ENCODE data around the gene C2orf72. TPM values are rescaled to one million over a fixed set of nuclear protein-coding genes. Genes with fewer than 3 reads are reported as not detected.

Gene C2orf72
- total RNA-seq, 1 donor from 2014 or later = not detected

GRCh38 chr2:231047923-231048915 lies 10.9 kb downstream of the C2orf72 start:
- Mint-ChIP-seq H3K4me1 (ENCODE audit: unreplicated experiment) (peaks cover 8% of the 10 kb centered on the region), H3K9me3 (ENCODE audit: unreplicated experiment) (no peaks in the 10 kb centered on the region), H3K36me3 (ENCODE audit: unreplicated experiment) (no peaks in the 10 kb centered on the region), H3K4me3 (ENCODE audit: unreplicated experiment) (no peak overlapping the region), H3K27ac (ENCODE audit: unreplicated experiment) (no peak overlapping the region), H3K27me3 (ENCODE audit: unreplicated experiment) (peaks cover 30% of the 10 kb centered on the region)
- peak; percentile 53 for DNase-seq (ENCODE audit: extremely low spot score, unreplicated experiment)
- no peak for TF ChIP-seq CTCF (IDR thresholded peaks at IDR 0.05)

- Mint-ChIP-seq H3K36me3 (ENCODE audit: unreplicated experiment) (no peaks in the 10 kb centered on the region), H3K4me1 (ENCODE audit: unreplicated experiment) (peaks cover 11% of the 10 kb centered on the region), H3K4me3 (ENCODE audit: unreplicated experiment) (no peak overlapping the region)
These were observed 12.1 kb downstream of the C2orf72 start for GRCh38 chr2:231049286-231050017.

GRCh38 chr2:231050018-231050901 lies 12.9 kb downstream of the C2orf72 start:
- no peaks in the 10 kb centered on the region for H3K9me3 Mint-ChIP-seq (ENCODE audit: unreplicated experiment)
- peaks cover 11% of the 10 kb centered on the region for H3K4me1 Mint-ChIP-seq (ENCODE audit: unreplicated experiment)
- no peak for TF ChIP-seq CTCF (IDR thresholded peaks at IDR 0.05)
- H3K27me3 Mint-ChIP-seq (ENCODE audit: unreplicated experiment) = peaks cover 22% of the 10 kb centered on the region
- no peak for DNase-seq (ENCODE audit: extremely low spot score, unreplicated experiment)
- no peak overlapping the region for H3K27ac Mint-ChIP-seq (ENCODE audit: unreplicated experiment)
- no peak overlapping the region for H3K4me3 Mint-ChIP-seq (ENCODE audit: unreplicated experiment)
- H3K36me3 Mint-ChIP-seq (ENCODE audit: unreplicated experiment) = no peaks in the 10 kb centered on the region

More at GRCh38 chr2:231049286-231050017, 12.1 kb downstream of the C2orf72 start:
- Mint-ChIP-seq H3K9me3 (ENCODE audit: unreplicated experiment) (no peaks in the 10 kb centered on the region), H3K27ac (ENCODE audit: unreplicated experiment) (no peak overlapping the region), H3K27me3 (ENCODE audit: unreplicated experiment) (peaks cover 22% of the 10 kb centered on the region)
- DNase-seq (ENCODE audit: extremely low spot score, unreplicated experiment) = no peak
- TF ChIP-seq CTCF (IDR thresholded peaks at IDR 0.05) = no peak

GRCh38 chr2:231051116-231051515 lies 13.8 kb downstream of the C2orf72 start:
- Mint-ChIP-seq H3K36me3 (ENCODE audit: unreplicated experiment) (no peaks in the 10 kb centered on the region), H3K4me3 (ENCODE audit: unreplicated experiment) (no peak overlapping the region), H3K9me3 (ENCODE audit: unreplicated experiment) (no peaks in the 10 kb centered on the region), H3K4me1 (ENCODE audit: unreplicated experiment) (peaks cover 13% of the 10 kb centered on the region), H3K27ac (ENCODE audit: unreplicated experiment) (no peak overlapping the region), H3K27me3 (ENCODE audit: unreplicated experiment) (peaks cover 16% of the 10 kb centered on the region)
- no peak for DNase-seq (ENCODE audit: extremely low spot score, unreplicated experiment)
- TF ChIP-seq CTCF (IDR thresholded peaks at IDR 0.05) = no peak

Measured in osteocyte (in vitro differentiated cells).